Kidney (tissue), 14 donors: ENCODE data around the gene MAPRE2. TPM values are rescaled to one million over a fixed set of nuclear protein-coding genes. Genes with fewer than 3 reads are reported as not detected.
A peak's percentile ranks its signal among the peaks of the same experiment; 100 is the strongest.

Experiments used
- DNase-seq, 5 donors: peaks; one replicate each; pipeline ENCODE4 v3.0.0-alpha.2; 2013 to 2020
- FAIRE-seq: peaks from 2 replicates; lab custom pipeline; 2012; peaks lifted over from hg19 to GRCh38; lab: Jason Lieb, UNC
- H3K27ac ChIP-seq, 2 donors: one replicate each; pipeline ENCODE4 v1.7.0; 2013; ENCODE audit warnings: low read depth in 2 of 2, low read length in 2 of 2, inconsistent platforms in 1 of 2
- H3K27me3 ChIP-seq: one replicate; pipeline ENCODE4 v1.7.1; 2013; ENCODE audit warnings: low read length, inconsistent platforms; ENCODE audit not compliant: control insufficient read depth, insufficient read depth
- H3K36me3 ChIP-seq, 3 donors: one replicate each; pipeline versions ENCODE4 v1.7.0 to v1.7.1; 2013; ENCODE audit warnings: low read length in 3 of 3, control low read depth in 1 of 3, inconsistent platforms in 1 of 3; ENCODE audit not compliant: insufficient read depth in 3 of 3, control insufficient read depth in 2 of 3
- H3K4me1 ChIP-seq, 3 donors: one replicate each; pipeline versions ENCODE4 v1.7.0 to v1.7.1; 2013; ENCODE audit warnings: low read length in 3 of 3, inconsistent platforms in 1 of 3, low read depth in 1 of 3; ENCODE audit not compliant: control insufficient read depth in 2 of 3, insufficient read depth in 2 of 3
- H3K4me3 ChIP-seq, 3 donors: one replicate each; pipeline versions ENCODE4 v1.7.0 to v1.8.1; 2013; ENCODE audit warnings: low read length in 3 of 3, control low read depth in 1 of 3, inconsistent platforms in 1 of 3
- H3K9ac ChIP-seq, 3 donors: one replicate each; pipeline versions ENCODE4 v1.7.0 to v1.7.1; 2013; ENCODE audit warnings: low read length in 3 of 3, control low read depth in 1 of 3, inconsistent platforms in 1 of 3
- H3K9me3 ChIP-seq, 3 donors: one replicate each; pipeline versions ENCODE4 v1.7.0 to v1.7.1; 2013; ENCODE audit warnings: low read length in 3 of 3, control low read depth in 1 of 3, inconsistent platforms in 1 of 3; ENCODE audit not compliant: control insufficient read depth in 2 of 3, insufficient read depth in 1 of 3
- CTCF ChIP-seq: IDR thresholded peaks from 3 replicates; pipeline ENCODE4 v1.5.1; 2012; ENCODE audit warnings: mild to moderate bottlenecking, moderate library complexity, borderline replicate concordance; ENCODE audit not compliant: insufficient read depth; ENCODE audit errors: extremely low read depth
- intact Hi-C: fragments of 100-400 bp; cut with DNase I; formaldehyde crosslinking; loops from one replicate; pipeline ENCODE4 v1.11.1; 2022
- polyA plus RNA-seq: library from polyadenylated mRNA; stranded (reverse); fragments of 350-450 nt; fragmentation: Illumina TruSeq; extraction: RNeasy Lipid Tissue Mini Kit (QIAGEN cat#74804); gene quantifications from one replicate; pipeline ENCODE4 v1.2.3, GENCODE V29; 2014; ENCODE audit warnings: low read depth, low replicate concordance; ENCODE audit not compliant: insufficient read depth
- total RNA-seq: library from RNA; stranded (reverse); fragmentation: NEBNext Ultra II Directional; extraction: Animal tissue kit (Norgen Biotek cat#: 25700); gene quantifications from one replicate; pipeline ENCODE4 v1.2.1, GENCODE V29; 2021
- donor health status: control.
- donor health status: control.
- donor health status: control.
- donor health status: control.
- donor health status: control.
- donor health status: DM: yes; HTN: yes; CAD: no.
- donor health status: Normal renal cell carcinoma (clear cell type).

The MAPRE2 gene
- total and polyA plus RNA-seq, 2 donors from 2014 or later, result 15.2 to 30.2 TPM

- Histone ChIP-seq H3K36me3 (no peaks in the 10 kb centered on the region), H3K4me3 (no peak overlapping the region), H3K9me3 (no peaks in the 10 kb centered on the region), H3K9ac (no peak overlapping the region), H3K27ac (peak overlapping the region; percentile 4 to 23), H3K4me1 (peaks cover 0 to 13% (median 5%) of the 10 kb centered on the region in 3 donors), H3K27me3 (no peaks in the 10 kb centered on the region)
- DNase-seq (no peak), FAIRE-seq (no peak)
- intact Hi-C loops, result no loop called here
- TF ChIP-seq CTCF, result no peak
Measured at GRCh38 chr18:35049111-35050027, 8.2 kb downstream of the MAPRE2 start.

- DNase-seq (peak in 1 of 5 donors; percentile 23), FAIRE-seq (no peak)
- H3K36me3 ChIP-seq, result no peaks in the 10 kb centered on the region
- no peaks in the 10 kb centered on the region for H3K9me3 ChIP-seq
- H3K4me3 ChIP-seq, result peak overlapping the region in 1 of 3 donors; percentile 10
- peak overlapping the region in 1 of 2 donors; percentile 54 for H3K27ac ChIP-seq
- no peak for TF ChIP-seq CTCF
- no peak overlapping the region for H3K9ac ChIP-seq
- H3K4me1 ChIP-seq, result peaks cover 0 to 13% (median 5%) of the 10 kb centered on the region in 3 donors
- intact Hi-C loops, result no loop called here
- H3K27me3 ChIP-seq, result no peaks in the 10 kb centered on the region
Measured at GRCh38 chr18:35050028-35050546, 8.9 kb downstream of the MAPRE2 start.

- Histone ChIP-seq H3K9me3 (no peaks in the 10 kb centered on the region), H3K27me3 (no peaks in the 10 kb centered on the region), H3K36me3 (no peaks in the 10 kb centered on the region), H3K27ac (peak overlapping the region; percentile 47 to 54), H3K9ac (peak overlapping the region in 1 of 3 donors; percentile 45), H3K4me1 (peaks cover 0 to 13% (median 5%) of the 10 kb centered on the region in 3 donors), H3K4me3 (peak overlapping the region in 1 of 3 donors; percentile 10)
- no peak for TF ChIP-seq CTCF
- intact Hi-C loops, result no loop called here
- DNase-seq, result no peak
- FAIRE-seq, result no peak
Measured at GRCh38 chr18:35050705-35051195, 9.5 kb downstream of the MAPRE2 start.
